A549 (cell line): Measurements from ENCODE around the gene RAB3C.

ENCODE experiments used
- CEBPB ChIP-seq, 2 experiments: fragments of >200 bp in 1 of 2; sonication (Bioruptor Twin) in 1 of 2; formaldehyde crosslinking in 1 of 2; IDR thresholded peaks; 2 replicates each; pipeline ENCODE4 v1.6.1; 2012 to 2016
- ZFP36 ChIP-seq: fragments of 450-650 bp; IDR thresholded peaks from 2 replicates; pipeline ENCODE4 v1.6.1; 2014; ENCODE audit warnings: borderline replicate concordance; ENCODE audit not compliant: partially characterized antibody

DNA sequence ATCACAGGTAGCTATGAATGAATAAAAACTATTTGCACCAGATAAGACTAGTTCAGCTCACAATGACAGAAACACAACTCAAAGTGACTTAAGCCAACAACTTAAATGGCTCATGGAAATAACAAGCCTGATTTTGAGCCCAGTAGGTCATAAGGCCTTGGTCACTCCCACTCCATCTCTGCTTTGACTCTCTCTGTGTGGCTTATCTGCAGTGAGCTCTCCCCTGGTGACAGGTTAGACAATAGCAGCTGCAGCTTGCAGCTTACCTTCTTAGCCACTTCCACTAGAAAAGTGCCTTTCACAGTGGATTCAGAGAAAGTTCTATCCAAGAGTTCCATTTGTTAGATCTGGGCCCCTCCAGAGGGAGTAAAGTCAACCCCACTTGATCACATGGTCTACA, 315.7 kb downstream of the RAB3C start:
- no peak for TF ChIP-seq ZFP36
- TF ChIP-seq CEBPB (IDR thresholded peaks at IDR 0.05): no peak
